Measurements from ENCODE around the gene TTK.
A peak's percentile ranks its signal among the peaks of the same experiment; 100 is the strongest.
"Not testable (repeated sequence)": the region's sequence is repeated elsewhere in the genome, so short reads cannot be mapped to it uniquely, and the experiment has no call there.

Gene TTK

DNA sequence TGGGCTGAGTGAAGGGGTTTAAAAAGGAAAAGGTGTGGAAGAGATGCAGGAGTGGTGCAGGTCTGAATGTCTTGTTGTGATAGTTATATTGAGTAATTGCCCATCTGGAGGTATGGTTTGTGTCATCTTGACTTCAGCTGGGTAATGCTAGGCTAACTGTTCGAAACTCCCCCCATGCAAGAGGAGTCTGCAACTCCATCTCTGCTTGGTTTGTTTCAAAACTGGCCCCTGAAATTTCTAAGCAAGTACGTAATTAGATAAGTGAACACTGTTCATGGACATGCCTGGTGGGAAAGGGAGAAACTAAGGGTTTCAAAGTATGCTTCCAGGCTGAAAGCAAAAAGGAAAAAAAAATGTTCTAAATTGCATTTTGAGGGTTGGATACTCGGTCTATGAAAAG is 17.1 kb downstream of the TTK start:
- no peak for DNase-seq (ENCODE audit: low read depth)

DNA sequence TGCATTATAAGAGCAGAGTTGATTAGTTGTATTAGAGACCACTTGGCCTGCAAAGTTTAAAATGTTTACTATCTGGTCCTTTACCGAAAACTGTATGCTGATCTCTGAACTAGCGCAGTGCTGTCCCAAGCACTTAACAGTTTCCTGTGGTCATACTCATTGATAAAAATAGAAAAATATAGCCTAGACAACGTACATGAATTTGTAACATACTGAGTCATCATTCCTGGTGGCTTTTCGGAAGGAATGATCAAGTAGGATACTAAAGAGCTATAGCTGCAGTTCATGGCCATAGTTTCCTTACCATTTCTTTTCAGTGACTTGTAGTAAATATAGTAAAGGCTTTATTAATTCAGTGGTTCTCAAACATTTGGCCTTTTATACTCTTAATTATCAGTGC is 18.4 kb downstream of the TTK start:
- peak; percentile 5 for DNase-seq (ENCODE audit: low read depth)

DNA sequence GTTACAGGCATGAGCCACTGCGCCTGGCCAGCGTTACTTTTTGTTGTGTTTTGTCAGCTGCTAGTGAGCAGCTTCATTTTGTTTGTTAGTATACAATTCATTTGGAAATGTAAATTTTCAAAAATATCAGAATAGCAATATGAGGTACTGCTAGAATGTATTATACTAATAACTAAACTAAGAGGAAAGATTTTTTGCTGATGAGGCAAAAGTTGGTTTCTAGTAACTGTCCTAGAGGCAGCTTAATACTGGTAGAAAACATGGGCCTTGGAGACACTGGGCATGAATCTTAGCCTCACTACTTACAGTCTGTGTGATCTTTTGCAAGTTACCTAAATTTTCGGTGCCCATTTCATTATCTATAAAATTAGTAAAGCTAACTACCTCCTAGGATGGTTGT is 24.1 kb downstream of the TTK start:
- DNase-seq (ENCODE audit: low read depth) = no peak

DNA sequence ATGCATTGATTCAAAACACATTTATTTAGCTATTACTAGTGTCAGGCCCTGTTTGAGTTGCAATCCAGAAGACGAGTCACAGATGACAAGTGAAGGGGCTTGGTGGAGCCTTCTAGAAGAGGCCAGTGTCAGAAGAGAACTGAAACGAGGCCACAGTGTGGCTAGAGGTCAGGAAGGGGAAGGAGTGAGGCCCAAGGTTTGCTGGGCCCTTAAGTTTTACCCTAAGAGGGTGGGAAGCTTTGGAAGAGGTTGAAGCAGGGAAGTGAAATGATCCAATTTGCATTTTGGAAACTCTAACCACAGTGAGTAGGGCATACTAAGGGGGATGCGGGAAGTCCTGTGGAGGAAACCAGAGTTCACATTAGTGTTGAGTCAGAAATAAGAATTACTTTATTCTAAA is 25.0 kb downstream of the TTK start:
- no peak for DNase-seq (ENCODE audit: low read depth)

DNA sequence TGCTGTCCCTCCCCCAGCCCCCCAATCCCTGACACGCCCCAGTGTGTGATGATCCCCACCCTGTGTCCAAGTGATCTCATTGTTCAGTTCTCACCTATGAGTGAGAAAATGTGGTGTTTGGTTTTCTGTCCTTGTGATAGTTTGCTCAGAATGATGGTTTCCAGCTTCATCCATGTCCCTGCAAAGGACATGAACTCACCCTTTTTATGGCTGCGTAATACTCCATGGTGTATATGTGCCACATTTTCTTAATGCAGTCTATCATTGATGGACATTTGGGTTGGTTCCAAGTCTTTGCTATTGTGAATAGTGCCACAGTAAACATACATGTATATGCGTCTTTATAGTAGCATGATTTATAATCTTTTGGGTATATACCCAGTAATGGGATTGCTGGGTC is 43.8 kb downstream of the TTK start:
- DNase-seq (ENCODE audit: low read depth) = not testable (repeated sequence)

DNA sequence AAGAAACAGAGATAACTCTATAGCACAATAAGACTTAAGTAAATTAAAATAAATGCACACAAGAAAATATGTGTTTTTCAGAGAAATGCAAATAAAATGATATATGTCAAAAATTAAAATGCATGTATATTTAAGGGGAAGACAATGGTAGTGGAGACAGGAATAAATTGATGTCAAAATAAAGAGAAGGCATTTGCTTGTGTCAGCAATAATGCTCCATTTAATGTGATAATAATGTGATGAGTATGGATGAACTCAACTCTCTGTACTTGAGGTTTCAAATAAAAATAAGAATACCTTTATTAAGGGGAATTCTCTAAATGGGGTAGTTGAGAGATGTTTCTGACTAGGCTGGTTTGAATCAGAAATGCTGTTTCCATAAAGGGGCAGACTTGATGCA is 56.3 kb downstream of the TTK start:
- no peak for DNase-seq (ENCODE audit: low read depth)

DNA sequence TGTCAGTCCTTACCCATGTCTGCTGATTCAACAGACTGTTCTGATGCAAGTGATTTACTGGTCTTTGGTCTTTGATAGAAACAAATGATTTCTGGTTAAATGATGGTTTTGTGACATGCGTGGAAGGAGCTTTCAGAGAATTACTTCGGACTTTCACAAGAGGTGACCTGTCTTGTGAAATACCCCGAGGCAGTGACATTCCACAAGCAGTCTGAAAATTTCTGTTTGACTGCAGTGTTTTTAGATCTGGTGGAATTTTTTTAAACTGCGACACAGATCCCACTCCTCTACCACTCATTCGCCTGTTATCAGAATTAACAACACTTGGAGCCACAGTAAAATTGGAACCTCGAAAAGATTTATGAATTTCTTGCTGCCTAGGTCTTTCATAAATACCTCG is 63.7 kb downstream of the TTK start:
- DNase-seq (ENCODE audit: low read depth) = not testable (repeated sequence)

DNA sequence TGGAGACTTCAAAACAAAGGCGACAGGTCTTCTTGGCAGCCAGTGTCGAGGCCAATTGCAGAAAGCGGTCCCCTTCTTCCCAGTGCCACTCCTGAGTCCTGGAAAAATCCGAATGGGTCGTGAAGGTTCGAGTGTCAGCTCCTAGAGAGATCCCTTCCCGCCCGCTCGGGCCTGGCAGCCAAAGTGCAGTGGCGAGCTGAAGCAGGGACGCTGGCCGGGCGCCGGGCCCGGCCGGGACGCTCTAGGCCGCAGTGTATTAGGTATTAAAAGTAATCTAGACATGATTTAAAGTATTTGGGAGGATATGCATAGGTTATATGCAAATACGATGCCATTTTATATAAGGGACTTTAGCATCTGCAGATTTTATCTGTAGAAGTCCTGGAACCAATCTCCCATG is 66.0 kb downstream of the TTK start:
- not testable (repeated sequence) for DNase-seq (ENCODE audit: low read depth)

DNA sequence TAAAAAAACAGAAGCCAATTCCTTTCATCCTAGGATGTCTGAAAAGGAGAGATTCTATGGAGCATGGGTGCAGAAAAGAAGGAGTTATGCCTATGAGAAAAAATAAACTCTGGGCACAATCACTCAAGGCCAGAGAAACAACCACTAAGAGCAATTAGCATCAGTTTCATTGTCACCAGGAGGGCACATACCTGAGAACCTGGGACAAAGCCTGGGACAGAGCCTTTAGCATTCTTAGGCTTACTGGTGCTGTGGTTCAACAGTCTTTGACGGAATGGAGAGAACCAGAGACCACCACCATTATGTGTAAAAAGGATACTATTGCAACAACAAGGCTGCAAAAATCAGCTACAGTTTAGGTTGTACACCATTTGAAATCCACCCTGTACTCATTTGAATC is 72.6 kb downstream of the TTK start:
- DNase-seq (ENCODE audit: low read depth) = no peak

DNA sequence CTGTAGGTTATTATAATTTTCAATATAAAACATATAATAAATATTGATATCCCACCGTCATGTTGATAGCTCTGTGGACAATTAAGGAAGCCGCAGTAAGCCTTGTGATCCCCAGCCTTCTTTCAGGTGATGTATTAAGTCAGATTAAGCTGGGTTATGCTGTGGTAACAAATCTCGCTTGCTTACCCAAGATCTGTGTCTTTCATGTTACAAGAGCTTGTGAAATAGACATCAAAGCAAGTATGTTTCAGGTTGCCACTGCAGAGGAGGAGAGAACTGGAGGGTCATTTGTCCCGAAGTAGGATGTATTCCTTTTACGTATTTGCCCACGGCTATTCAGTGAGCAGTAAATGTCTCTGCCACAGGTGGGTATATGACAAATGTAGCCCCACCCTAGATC is 84.2 kb downstream of the TTK start:
- no peak for DNase-seq (ENCODE audit: low read depth)

DNA sequence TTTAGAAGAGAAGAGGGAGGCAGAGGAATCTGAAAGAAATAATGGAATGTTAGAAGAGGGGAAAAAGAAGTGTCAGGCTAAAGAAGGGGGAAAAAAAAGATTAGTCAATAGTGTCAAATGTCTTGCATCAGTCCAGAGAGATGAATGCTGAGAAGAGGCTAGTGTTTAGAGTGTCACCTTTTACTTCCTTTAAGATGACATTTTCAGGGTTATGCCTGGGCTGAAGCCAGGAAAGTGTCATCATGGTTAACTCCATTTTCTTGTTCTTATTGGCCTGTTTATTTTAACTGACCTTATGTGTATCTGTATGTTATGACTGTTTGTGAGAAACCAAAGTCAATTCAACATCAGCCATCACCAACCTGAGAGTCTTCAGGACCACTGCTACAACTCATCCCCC is 87.1 kb downstream of the TTK start:
- DNase-seq (ENCODE audit: low read depth) = no peak

Data from stromal cell of bone marrow (primary cell).